Caco-2 (cell line): Measurements from ENCODE around the gene BDH1. TPM values are rescaled to one million over a fixed set of nuclear protein-coding genes. Genes with fewer than 3 reads are reported as not detected.

Source experiments
- BruUV-seq: library from RNA; stranded (reverse); fragments of 400-500 nt; replicated peaks from 2 replicates; lab custom pipeline; 2021; lab: Mats Ljungman, UMichigan
- CTCF ChIA-PET: fragments of 300-600 bp; sonication (Branson Sonifier 250); formaldehyde crosslinking; loops from one replicate; lab custom pipeline; 2022; ENCODE audit warnings: antibody characterized with exemption; lab: Charles Lee
- POLR2A ChIA-PET: fragments of 300-600 bp; sonication (Branson Sonifier 250); formaldehyde crosslinking; loops from one replicate; lab custom pipeline; 2022; ENCODE audit warnings: antibody characterized with exemption; lab: Charles Lee
- DNase-seq, 2 experiments: peaks; one replicate each; pipeline versions ENCODE4 v3.0.0 to v3.0.0-alpha.2; 2020 to 2022
- H3K27me3 ChIP-seq: replicated peaks from 2 replicates; pipeline ENCODE4 v1.6.0; 2011; ENCODE audit warnings: low read length; ENCODE audit not compliant: control insufficient read depth, insufficient read depth
- H3K36me3 ChIP-seq: 2 replicates; pipeline ENCODE4 v1.5.1; 2011; ENCODE audit warnings: low read length; ENCODE audit not compliant: control insufficient read depth, insufficient read depth
- H3K4me1 ChIP-seq: fragments of 250-450 bp; sonication (Bioruptor Pico); 2 replicates; pipeline ENCODE4 v1.5.1; 2020; ENCODE audit warnings: mild to moderate bottlenecking
- H3K4me3 ChIP-seq: 2 replicates; pipeline ENCODE4 v1.5.1; 2011; ENCODE audit warnings: low read depth, mild to moderate bottlenecking, control low read depth, low read length
- H3K9me3 ChIP-seq: fragments of 250-450 bp; sonication (Bioruptor Pico); 2 replicates; pipeline ENCODE4 v1.5.1; 2020; ENCODE audit warnings: mild to moderate bottlenecking, moderate library complexity
- H3K27ac Mint-ChIP-seq: one replicate; pipeline ENCODE4 v1.8.0; 2022; ENCODE audit warnings: mixed read lengths; ENCODE audit not compliant: unreplicated experiment
- H3K27me3 Mint-ChIP-seq: one replicate; pipeline ENCODE4 v1.8.0; 2022; ENCODE audit warnings: mixed read lengths; ENCODE audit not compliant: insufficient read depth, unreplicated experiment
- H3K36me3 Mint-ChIP-seq: one replicate; pipeline ENCODE4 v1.8.0; 2022; ENCODE audit warnings: mild to moderate bottlenecking, mixed read lengths; ENCODE audit not compliant: insufficient read depth, unreplicated experiment
- H3K4me1 Mint-ChIP-seq: one replicate; pipeline ENCODE4 v1.8.0; 2022; ENCODE audit warnings: low read depth, mixed read lengths; ENCODE audit not compliant: unreplicated experiment
- H3K4me3 Mint-ChIP-seq: one replicate; pipeline ENCODE4 v1.8.0; 2022; ENCODE audit warnings: mild to moderate bottlenecking, moderate library complexity, mixed read lengths; ENCODE audit not compliant: unreplicated experiment
- H3K9me3 Mint-ChIP-seq: one replicate; pipeline ENCODE4 v1.8.0; 2022; ENCODE audit warnings: mixed read lengths; ENCODE audit not compliant: unreplicated experiment
- CTCF ChIP-seq, 2 experiments: fragments of 200-600 bp in 1 of 2; IDR thresholded peaks; 1 replicate in 1 of 2; 2 replicates in 1 of 2; pipeline versions ENCODE4 v1.5.1 to v1.8.0; 2011 to 2022; ENCODE audit warnings: antibody characterized with exemption in 1 of 2, control low read depth in 1 of 2, inconsistent platforms in 1 of 2, low read depth in 1 of 2, low read length in 1 of 2, mild to moderate bottlenecking in 1 of 2, moderate library complexity in 1 of 2; ENCODE audit not compliant: insufficient read depth in 1 of 2, severe bottlenecking in 1 of 2, unreplicated experiment in 1 of 2
- intact Hi-C: fragments of 100-400 bp; cut with micrococcal nuclease; formaldehyde crosslinking; loops from one replicate; pipeline ENCODE4 v1.10.0; 2022; ENCODE audit not compliant: unreplicated experiment
- total RNA-seq: library from RNA; stranded (reverse); gene quantifications from 2 replicates; pipeline ENCODE4 v1.2.3, GENCODE V29; 2022

The BDH1 gene
- total RNA-seq, 1 experiment from 2014 or later, result 41.8 TPM

- POLR2A ChIA-PET, result no interaction called here
- H3K36me3 Mint-ChIP-seq, result peaks cover 12% of the 10 kb centered on the region
- CTCF ChIA-PET, result interaction anchor here (0.6 kb wide), 1 partner anchor 248 kb away, joined by 5 read pairs; no protein-coding TSS in a partner anchor
- TF ChIP-seq CTCF (IDR thresholded peaks at IDR 0.05; ENCODE audit: insufficient read depth in 1 of 2, low read depth in 1 of 2, low read length in 1 of 2, severe bottlenecking in 1 of 2, unreplicated experiment in 1 of 2), result no peak
- Histone ChIP-seq H3K4me3 (no peak overlapping the region), H3K9me3 (no peaks in the 10 kb centered on the region), H3K27me3 (no peaks in the 10 kb centered on the region; the same call in 1 of the 2 replicates), H3K36me3 (0 out of 2 replicates have a peak, but pooled peaks cover 1% of the 10 kb centered on the region), H3K4me1 (peaks cover 37% of the 10 kb centered on the region)
- no peak overlapping the region for H3K27ac Mint-ChIP-seq
- BruUV-seq, result no TSS peak
- intact Hi-C loops, result loop anchor here (5.0 kb wide), 1 partner anchor 209 kb away; the partner anchor contains the start of gene DLG1
- no peaks in the 10 kb centered on the region for H3K27me3 Mint-ChIP-seq
- H3K9me3 Mint-ChIP-seq, result no peaks in the 10 kb centered on the region
- peaks cover 22% of the 10 kb centered on the region for H3K4me1 Mint-ChIP-seq
- DNase-seq, result no peak
- H3K4me3 Mint-ChIP-seq, result no peak overlapping the region
Observed at GRCh38 chr3:197505796-197506548, 49.8 kb downstream of the BDH1 start.

- no peak for TF ChIP-seq CTCF (IDR thresholded peaks at IDR 0.05; ENCODE audit: insufficient read depth in 1 of 2, low read depth in 1 of 2, low read length in 1 of 2, severe bottlenecking in 1 of 2, unreplicated experiment in 1 of 2)
- Mint-ChIP-seq H3K27me3 (no peaks in the 10 kb centered on the region), H3K4me1 (peaks cover 17% of the 10 kb centered on the region), H3K36me3 (peaks cover 6% of the 10 kb centered on the region), H3K27ac (no peak overlapping the region), H3K4me3 (no peak overlapping the region), H3K9me3 (peaks cover 6% of the 10 kb centered on the region)
- Histone ChIP-seq H3K4me3 (no peak overlapping the region), H3K4me1 (peaks cover 35% of the 10 kb centered on the region), H3K27me3 (no peaks in the 10 kb centered on the region; the same call in 1 of the 2 replicates), H3K36me3 (0 out of 2 replicates have a peak, but pooled peaks cover 1% of the 10 kb centered on the region), H3K9me3 (no peaks in the 10 kb centered on the region)
- ChIA-PET CTCF (no interaction called here), POLR2A (no interaction called here)
- no peak for DNase-seq
- BruUV-seq, result no TSS peak
- intact Hi-C loops, result loop anchor here (5.0 kb wide), 2 partner anchors 37 to 207 kb away; partner anchors contain the start of gene DLG1
Observed at GRCh38 chr3:197504641-197505121, 51.1 kb downstream of the BDH1 start.

GRCh38 chr3:197504229-197504628, 51.5 kb downstream of the BDH1 start:
- Histone ChIP-seq H3K36me3 (0 out of 2 replicates have a peak, but pooled peaks cover 1% of the 10 kb centered on the region), H3K9me3 (no peaks in the 10 kb centered on the region), H3K4me1 (peaks cover 32% of the 10 kb centered on the region), H3K27me3 (no peaks in the 10 kb centered on the region; the same call in 1 of the 2 replicates), H3K4me3 (no peak overlapping the region)
- H3K4me3 Mint-ChIP-seq, result no peak overlapping the region
- H3K27me3 Mint-ChIP-seq, result no peaks in the 10 kb centered on the region
- H3K36me3 Mint-ChIP-seq, result peaks cover 5% of the 10 kb centered on the region
- no peak for TF ChIP-seq CTCF (IDR thresholded peaks at IDR 0.05; ENCODE audit: insufficient read depth in 1 of 2, low read depth in 1 of 2, low read length in 1 of 2, severe bottlenecking in 1 of 2, unreplicated experiment in 1 of 2)
- ChIA-PET CTCF (no interaction called here), POLR2A (no interaction called here)
- no TSS peak for BruUV-seq
- no peak for DNase-seq
- peaks cover 17% of the 10 kb centered on the region for H3K4me1 Mint-ChIP-seq
- intact Hi-C loops, result loop anchor here (5.0 kb wide), 1 partner anchor 37 kb away; no protein-coding TSS in a partner anchor
- peaks cover 9% of the 10 kb centered on the region for H3K9me3 Mint-ChIP-seq
- no peak overlapping the region for H3K27ac Mint-ChIP-seq
